Neuronal stem cell (in vitro differentiated cells): Measurements from ENCODE around the gene FANK1.

ENCODE experiments used
- DNase-seq: peaks from one replicate; pipeline ENCODE4 v3.0.0-alpha.2; 2013; ENCODE audit warnings: low spot score
- H2AFZ ChIP-seq: one replicate; pipeline ENCODE4 v1.6.1; 2013; ENCODE audit warnings: mild to moderate bottlenecking, low read length, inconsistent platforms
- H2AK5ac ChIP-seq: 2 replicates; pipeline ENCODE4 v1.6.1; 2013; ENCODE audit warnings: low read depth, mild to moderate bottlenecking, inconsistent platforms, low read length, moderate library complexity, mixed read lengths
- H2BK120ac ChIP-seq: 2 replicates; pipeline ENCODE4 v1.6.1; 2013; ENCODE audit warnings: low read depth, mild to moderate bottlenecking, inconsistent platforms, low read length, moderate library complexity, mixed read lengths
- H2BK12ac ChIP-seq: one replicate; pipeline ENCODE4 v1.6.1; 2013; ENCODE audit warnings: low read length, inconsistent platforms
- H2BK15ac ChIP-seq: 2 replicates; pipeline ENCODE4 v1.6.1; 2013; ENCODE audit warnings: mild to moderate bottlenecking, low read length, inconsistent platforms, mixed read lengths
- H2BK5ac ChIP-seq: one replicate; pipeline ENCODE4 v1.6.1; 2013; ENCODE audit warnings: inconsistent platforms, mild to moderate bottlenecking, low read length, moderate library complexity
- H3K14ac ChIP-seq: one replicate; pipeline ENCODE4 v1.6.1; 2013; ENCODE audit warnings: low read length, inconsistent platforms
- H3K18ac ChIP-seq: 2 replicates; pipeline ENCODE4 v1.6.1; 2013; ENCODE audit warnings: low read length, inconsistent platforms
- H3K23ac ChIP-seq: 2 replicates; pipeline ENCODE4 v1.6.1; 2013; ENCODE audit warnings: low read depth, mild to moderate bottlenecking, mixed read lengths, low read length, inconsistent platforms; ENCODE audit not compliant: poor library complexity
- H3K27ac ChIP-seq: replicated peaks from 3 replicates; pipeline ENCODE4 v1.5.1; 2013; ENCODE audit warnings: low read length, inconsistent platforms
- H3K27me3 ChIP-seq, 3 experiments: 2 replicates each; pipeline ENCODE4 v1.6.1; 2013; ENCODE audit warnings: low read length in 3 of 3, mild to moderate bottlenecking in 2 of 3, inconsistent platforms in 1 of 3, low read depth in 1 of 3, mixed read lengths in 1 of 3, moderate library complexity in 1 of 3; ENCODE audit not compliant: control insufficient read depth in 3 of 3, insufficient read depth in 3 of 3
- H3K36me3 ChIP-seq, 2 donors: replicated peaks in 1 of 2; 2 replicates each; pipeline ENCODE4 v1.6.1; 2013; ENCODE audit warnings: low read length in 2 of 2; ENCODE audit not compliant: control insufficient read depth in 2 of 2, insufficient read depth in 2 of 2
- H3K4ac ChIP-seq: 2 replicates; pipeline ENCODE4 v1.6.1; 2013; ENCODE audit warnings: inconsistent platforms, mild to moderate bottlenecking, low read length, moderate library complexity
- H3K4me1 ChIP-seq, 2 donors: 1 replicate in 1 of 2; 2 replicates in 1 of 2; pipeline ENCODE4 v1.6.1; 2013; ENCODE audit warnings: low read length in 2 of 2, low read depth in 1 of 2; ENCODE audit not compliant: control insufficient read depth in 2 of 2, insufficient read depth in 1 of 2
- H3K4me2 ChIP-seq: one replicate; pipeline ENCODE4 v1.6.1; 2013; ENCODE audit warnings: mild to moderate bottlenecking, low read length, inconsistent platforms; ENCODE audit not compliant: insufficient read depth, poor library complexity, severe bottlenecking
- H3K4me3 ChIP-seq, 2 donors: 2 replicates each; pipeline ENCODE4 v1.5.1; 2013; ENCODE audit warnings: low read length in 2 of 2, mild to moderate bottlenecking in 2 of 2, inconsistent platforms in 1 of 2, moderate library complexity in 1 of 2
- H3K79me1 ChIP-seq: one replicate; pipeline ENCODE4 v1.6.1; 2013; ENCODE audit warnings: low read depth, mild to moderate bottlenecking, inconsistent platforms, low read length, moderate library complexity
- H3K9ac ChIP-seq: one replicate; pipeline ENCODE4 v1.6.1; 2013; ENCODE audit warnings: mild to moderate bottlenecking, low read depth, low read length, inconsistent platforms; ENCODE audit not compliant: poor library complexity
- H3K9me3 ChIP-seq, 2 donors: replicated peaks in 1 of 2; 2 replicates each; pipeline versions ENCODE3 to v1.6.1; 2013; ENCODE audit warnings: low read length in 2 of 2, mild to moderate bottlenecking in 2 of 2, inconsistent platforms in 1 of 2, low read depth in 1 of 2, mixed read lengths in 1 of 2, moderate library complexity in 1 of 2; ENCODE audit not compliant: control insufficient read depth in 2 of 2, insufficient read depth in 1 of 2
- H4K8ac ChIP-seq: one replicate; pipeline ENCODE4 v1.6.1; 2013; ENCODE audit warnings: low read depth, mild to moderate bottlenecking, inconsistent platforms, low read length, moderate library complexity
- H4K91ac ChIP-seq: one replicate; pipeline ENCODE4 v1.6.1; 2013; ENCODE audit warnings: low read length, low read depth, mild to moderate bottlenecking, inconsistent platforms; ENCODE audit not compliant: poor library complexity
- WGBS, 2 donors: extraction: QIAGEN DNeasy Blood & Tissue Kit; methylation state at CpG; one replicate each; pipeline ENCODE4 v1.1.7; 2013; ENCODE audit warnings: missing lambda C conversion rate in 2 of 2, mixed read lengths in 1 of 2; ENCODE audit not compliant: insufficient read length in 2 of 2, insufficient replicate concordance in 1 of 2; ENCODE audit errors: extremely low coverage in 2 of 2; 5-methylcytosine and 5-hydroxymethylcytosine counted together

FANK1 gene

DNA sequence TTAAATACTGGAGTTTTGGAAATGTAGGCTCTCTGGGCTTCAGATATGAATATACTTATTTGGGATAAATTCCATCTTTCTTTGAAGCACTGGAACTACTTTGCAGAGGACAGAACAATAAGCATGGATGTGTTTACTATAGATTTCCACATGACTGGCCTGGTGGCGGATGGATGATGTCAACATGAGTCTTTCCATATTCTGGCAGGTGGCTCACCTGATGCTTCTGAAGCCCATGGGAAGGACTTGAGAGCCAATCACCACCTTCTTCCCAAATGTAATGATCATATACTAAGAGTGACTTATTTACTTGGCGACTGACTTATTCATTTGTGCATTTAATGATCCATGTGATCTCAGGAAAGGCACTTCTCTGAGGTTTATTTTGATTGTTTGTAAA, 110.5 kb downstream of the FANK1 start:
- Histone ChIP-seq H3K79me1 (no peaks in the 10 kb centered on the region), H2BK12ac (no peak overlapping the region), H3K27me3 (peaks cover 0 to 2% (median 0%) of the 10 kb centered on the region in 3 experiments), H3K23ac (no peak overlapping the region), H3K4me2 (no peak overlapping the region), H2AFZ (no peak overlapping the region), H3K27ac (no peak overlapping the region), H2BK120ac (no peak overlapping the region), H3K36me3 (no peaks in the 10 kb centered on the region), H3K14ac (no peak overlapping the region), H3K18ac (no peak overlapping the region), H4K8ac (no peak overlapping the region), H3K4me3 (no peak overlapping the region), H3K9ac (no peak overlapping the region), H2BK5ac (no peak overlapping the region), H2AK5ac (no peak overlapping the region), H3K4ac (no peak overlapping the region), H4K91ac (no peak overlapping the region), H3K4me1 (peaks cover 0 to 2% of the 10 kb centered on the region in 2 donors), H3K9me3 (peaks cover 0 to 2% of the 10 kb centered on the region in 2 donors), H2BK15ac (no peak overlapping the region)
- no CpG with 5 or more reads among the region's 2 CpGs for WGBS, 2 donors
- no peak for DNase-seq

DNA sequence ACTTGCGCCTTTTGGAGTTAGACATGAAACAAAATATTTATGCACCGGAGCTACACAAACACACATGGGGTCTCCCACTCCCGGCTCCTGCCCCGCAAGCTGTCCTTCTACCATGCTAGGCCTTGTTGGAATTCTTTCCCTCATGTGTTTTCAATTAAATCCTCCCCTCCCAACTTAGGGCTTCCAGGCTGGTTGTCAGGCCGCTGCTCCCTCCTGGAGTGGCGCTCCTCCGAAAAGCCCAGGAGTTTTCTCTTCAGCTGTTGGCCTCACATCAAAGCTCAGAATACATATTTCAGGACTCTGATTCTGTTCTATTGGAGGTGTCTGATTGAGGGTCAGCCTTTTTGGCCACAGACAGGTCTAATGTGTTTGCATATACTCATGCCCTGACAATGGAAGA, 113.3 kb downstream of the FANK1 start:
- Histone ChIP-seq H2BK120ac (no peak overlapping the region), H3K18ac (no peak overlapping the region), H3K4me1 (peaks cover 7% of the 10 kb centered on the region in 2 donors), H3K79me1 (no peaks in the 10 kb centered on the region), H3K4ac (no peak overlapping the region), H3K23ac (no peak overlapping the region), H4K8ac (no peak overlapping the region), H4K91ac (no peak overlapping the region), H3K14ac (no peak overlapping the region), H3K4me2 (no peak overlapping the region), H3K9me3 (peaks cover 0 to 2% of the 10 kb centered on the region in 2 donors), H3K4me3 (no peak overlapping the region), H2BK5ac (no peak overlapping the region), H2AFZ (no peak overlapping the region), H3K36me3 (no peaks in the 10 kb centered on the region), H2BK15ac (no peak overlapping the region), H3K27me3 (peaks cover 0 to 2% (median 0%) of the 10 kb centered on the region in 3 experiments), H2BK12ac (no peak overlapping the region), H3K27ac (no peak overlapping the region), H2AK5ac (no peak overlapping the region), H3K9ac (no peak overlapping the region)
- DNase-seq, result no peak
- WGBS, 2 donors, result no CpG with 5 or more reads among the region's 7 CpGs

DNA sequence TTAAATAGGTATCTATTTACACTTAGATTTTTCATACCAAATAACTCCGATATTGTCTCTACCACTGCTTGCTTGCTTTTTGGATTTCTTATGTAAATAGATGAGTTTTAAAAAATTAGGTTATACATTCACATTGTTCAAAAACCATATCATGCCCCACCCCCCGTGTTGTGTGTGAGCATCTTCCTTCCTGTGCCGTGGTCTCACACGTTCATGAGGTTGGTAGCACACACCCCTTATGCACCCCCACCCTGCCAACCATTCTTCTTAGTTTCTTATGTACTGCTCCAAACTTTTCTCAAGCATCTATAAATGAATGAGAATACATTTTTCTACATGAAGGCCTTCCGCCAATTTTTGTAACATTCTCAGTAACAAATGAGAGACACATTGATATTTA, 115.6 kb downstream of the FANK1 start:
- Histone ChIP-seq H3K9ac (no peak overlapping the region), H2AFZ (no peak overlapping the region), H3K23ac (no peak overlapping the region), H3K36me3 (no peaks in the 10 kb centered on the region), H4K91ac (no peak overlapping the region), H3K4me3 (no peak overlapping the region), H3K18ac (no peak overlapping the region), H3K27ac (no peak overlapping the region), H3K4ac (no peak overlapping the region), H3K4me1 (peaks cover 7 to 25% of the 10 kb centered on the region in 2 donors), H3K9me3 (peaks cover 0 to 2% of the 10 kb centered on the region in 2 donors), H4K8ac (no peak overlapping the region), H3K4me2 (no peak overlapping the region), H2BK120ac (no peak overlapping the region), H2BK15ac (no peak overlapping the region), H2AK5ac (no peak overlapping the region), H2BK12ac (no peak overlapping the region), H3K79me1 (no peaks in the 10 kb centered on the region), H3K14ac (no peak overlapping the region), H3K27me3 (peaks cover 0 to 2% (median 0%) of the 10 kb centered on the region in 3 experiments), H2BK5ac (no peak overlapping the region)
- WGBS, 2 donors, result no CpG with 5 or more reads among the region's 5 CpGs
- no peak for DNase-seq

DNA sequence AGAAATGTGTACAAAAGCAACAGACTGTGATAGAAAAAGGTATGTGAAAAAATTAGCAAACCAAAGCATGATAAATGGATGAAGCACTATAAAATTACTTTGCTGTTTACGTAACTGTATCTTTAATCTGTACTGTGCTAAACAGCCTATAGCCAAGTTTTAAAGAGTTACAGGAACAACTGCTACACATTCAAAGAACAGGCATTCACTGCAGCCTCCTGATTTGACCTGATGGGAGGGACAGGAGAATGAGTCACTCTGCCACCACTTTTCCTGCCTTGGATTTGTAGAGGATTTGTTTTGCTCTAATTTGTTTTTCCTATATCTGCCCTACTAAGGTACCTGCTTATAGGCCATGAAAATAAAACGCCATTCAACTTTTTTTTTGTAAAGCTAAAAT, 116.1 kb downstream of the FANK1 start:
- peaks cover 0 to 2% of the 10 kb centered on the region in 2 donors for H3K9me3 ChIP-seq
- no peak overlapping the region for H3K14ac ChIP-seq
- WGBS, 2 donors, result no CpG with 5 or more reads among the region's 2 CpGs
- no peak overlapping the region for H4K91ac ChIP-seq
- H3K27me3 ChIP-seq, result peaks cover 0 to 2% (median 0%) of the 10 kb centered on the region in 3 experiments
- H3K23ac ChIP-seq, result no peak overlapping the region
- H2AK5ac ChIP-seq, result no peak overlapping the region
- no peak overlapping the region for H3K18ac ChIP-seq
- no peak overlapping the region for H3K4me2 ChIP-seq
- no peak overlapping the region for H3K9ac ChIP-seq
- no peak overlapping the region for H2BK12ac ChIP-seq
- H4K8ac ChIP-seq, result no peak overlapping the region
- no peaks in the 10 kb centered on the region for H3K36me3 ChIP-seq
- H3K27ac ChIP-seq, result no peak overlapping the region
- no peak overlapping the region for H2BK5ac ChIP-seq
- no peak overlapping the region for H2AFZ ChIP-seq
- no peak overlapping the region for H2BK120ac ChIP-seq
- H3K4me3 ChIP-seq, result no peak overlapping the region
- no peaks in the 10 kb centered on the region for H3K79me1 ChIP-seq
- no peak overlapping the region for H3K4ac ChIP-seq
- H3K4me1 ChIP-seq, result peaks cover 7 to 25% of the 10 kb centered on the region in 2 donors
- DNase-seq, result no peak
- H2BK15ac ChIP-seq, result no peak overlapping the region
